ENCODE results near the gene RDH16. TPM values are rescaled to one million over a fixed set of nuclear protein-coding genes. Genes with fewer than 3 reads are reported as not detected.

The RDH16 gene
- total RNA-seq, 1 donor from 2014 or later = 0.44 TPM

DNA sequence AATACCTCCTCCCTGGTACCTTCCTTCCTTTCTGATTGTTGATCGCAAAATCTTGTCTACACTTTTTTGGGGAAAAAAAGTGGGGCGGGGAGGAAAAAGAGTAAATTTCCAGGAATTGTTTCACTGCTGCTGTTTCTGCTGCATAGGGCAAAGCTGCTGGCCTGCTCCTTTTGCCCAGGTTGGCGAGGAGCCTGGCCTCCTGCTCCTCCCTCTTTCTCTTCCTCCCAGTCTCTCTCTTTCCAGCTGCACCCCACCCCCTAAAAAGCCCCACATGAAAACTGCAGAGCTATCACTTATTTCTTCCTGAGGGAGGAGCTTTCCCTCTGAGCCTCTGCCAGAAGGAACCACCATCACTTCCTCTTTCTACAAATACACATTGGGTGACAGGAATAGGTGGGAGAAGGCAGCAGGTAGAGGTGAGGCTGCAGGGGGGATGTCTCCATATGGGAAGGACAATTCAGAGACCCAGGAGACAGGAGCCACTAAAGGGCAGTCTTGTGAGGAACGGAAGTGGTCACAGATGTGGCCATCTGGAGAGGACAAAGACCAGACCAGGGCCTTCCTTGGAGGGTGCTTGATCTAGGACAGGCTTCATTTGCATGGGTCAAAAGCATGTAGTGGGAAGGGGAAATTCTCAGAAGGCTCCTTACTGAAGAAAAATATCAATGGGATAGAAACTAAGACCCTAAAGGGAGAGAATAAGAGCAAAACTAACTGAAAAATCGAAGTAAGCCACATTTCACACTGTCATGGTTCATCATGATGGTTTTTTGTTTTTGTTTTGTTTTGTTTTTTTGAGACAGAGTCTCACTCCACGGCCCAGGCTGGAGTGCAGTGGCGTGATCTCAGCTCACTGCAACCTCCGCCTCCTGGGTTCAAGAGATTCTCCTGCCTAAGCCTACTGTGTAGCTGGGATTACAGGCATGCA lies 34.2 kb upstream of the RDH16 start:
- no peaks in the 10 kb centered on the region for H3K4me1 Mint-ChIP-seq
- no peak overlapping the region for H3K27ac Mint-ChIP-seq (ENCODE audit: unreplicated experiment)
- no peaks in the 10 kb centered on the region for H3K9me3 Mint-ChIP-seq
- TF ChIP-seq, protein P1, sequence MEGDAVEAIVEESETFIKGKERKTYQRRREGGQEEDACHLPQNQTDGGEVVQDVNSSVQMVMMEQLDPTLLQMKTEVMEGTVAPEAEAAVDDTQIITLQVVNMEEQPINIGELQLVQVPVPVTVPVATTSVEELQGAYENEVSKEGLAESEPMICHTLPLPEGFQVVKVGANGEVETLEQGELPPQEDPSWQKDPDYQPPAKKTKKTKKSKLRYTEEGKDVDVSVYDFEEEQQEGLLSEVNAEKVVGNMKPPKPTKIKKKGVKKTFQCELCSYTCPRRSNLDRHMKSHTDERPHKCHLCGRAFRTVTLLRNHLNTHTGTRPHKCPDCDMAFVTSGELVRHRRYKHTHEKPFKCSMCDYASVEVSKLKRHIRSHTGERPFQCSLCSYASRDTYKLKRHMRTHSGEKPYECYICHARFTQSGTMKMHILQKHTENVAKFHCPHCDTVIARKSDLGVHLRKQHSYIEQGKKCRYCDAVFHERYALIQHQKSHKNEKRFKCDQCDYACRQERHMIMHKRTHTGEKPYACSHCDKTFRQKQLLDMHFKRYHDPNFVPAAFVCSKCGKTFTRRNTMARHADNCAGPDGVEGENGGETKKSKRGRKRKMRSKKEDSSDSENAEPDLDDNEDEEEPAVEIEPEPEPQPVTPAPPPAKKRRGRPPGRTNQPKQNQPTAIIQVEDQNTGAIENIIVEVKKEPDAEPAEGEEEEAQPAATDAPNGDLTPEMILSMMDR (conservative IDR thresholded peaks at IDR 0.05) = no peak
- DNase-seq (ENCODE audit: low read depth, low spot score) = no peak
- H3K27me3 Mint-ChIP-seq (ENCODE audit: low read depth) = peaks cover 4% of the 10 kb centered on the region
- H3K36me3 Mint-ChIP-seq (ENCODE audit: low read depth) = peaks cover 4% of the 10 kb centered on the region
- H3K4me3 Mint-ChIP-seq = no peak overlapping the region

DNA sequence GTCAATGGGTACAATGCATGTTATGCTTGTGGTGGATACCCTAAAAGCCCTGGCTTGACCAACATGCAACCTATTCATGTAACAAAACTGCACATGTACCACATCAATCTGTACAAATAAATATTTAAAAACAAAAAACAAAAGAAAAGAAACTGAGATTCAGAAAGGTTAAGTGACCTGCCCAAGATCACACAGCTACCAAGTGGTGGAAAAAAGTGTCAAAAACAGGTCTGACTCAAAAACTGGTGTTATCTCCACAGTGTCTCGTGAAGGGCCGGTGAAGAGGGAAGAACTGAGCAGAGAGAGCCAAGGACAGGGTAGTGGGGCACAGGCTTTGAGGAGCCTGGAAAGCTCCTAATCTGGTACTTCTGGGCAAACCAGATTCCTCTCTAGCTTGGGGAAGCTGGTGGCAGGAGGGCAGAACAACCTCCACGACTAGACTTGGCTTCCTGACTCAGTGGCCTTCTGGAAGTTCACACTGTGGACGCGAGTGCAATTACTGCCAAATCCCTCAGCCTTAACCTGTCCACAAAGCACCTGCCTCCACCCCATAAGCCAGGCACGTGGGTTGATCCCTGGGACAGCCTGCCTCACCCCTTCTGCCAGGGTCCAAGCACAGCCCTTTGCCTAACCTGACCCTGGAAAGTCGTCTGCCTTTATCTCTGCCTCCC lies 33.4 kb upstream of the RDH16 start:
- no peaks in the 10 kb centered on the region for H3K9me3 Mint-ChIP-seq
- H3K4me1 Mint-ChIP-seq = no peaks in the 10 kb centered on the region
- H3K36me3 Mint-ChIP-seq (ENCODE audit: low read depth) = no peaks in the 10 kb centered on the region
- peaks cover 4% of the 10 kb centered on the region for H3K27me3 Mint-ChIP-seq (ENCODE audit: low read depth)
- TF ChIP-seq, protein P1 (conservative IDR thresholded peaks at IDR 0.05) = no peak
- DNase-seq (ENCODE audit: low read depth, low spot score) = no peak
- no peak overlapping the region for H3K27ac Mint-ChIP-seq (ENCODE audit: unreplicated experiment)
- no peak overlapping the region for H3K4me3 Mint-ChIP-seq

DNA sequence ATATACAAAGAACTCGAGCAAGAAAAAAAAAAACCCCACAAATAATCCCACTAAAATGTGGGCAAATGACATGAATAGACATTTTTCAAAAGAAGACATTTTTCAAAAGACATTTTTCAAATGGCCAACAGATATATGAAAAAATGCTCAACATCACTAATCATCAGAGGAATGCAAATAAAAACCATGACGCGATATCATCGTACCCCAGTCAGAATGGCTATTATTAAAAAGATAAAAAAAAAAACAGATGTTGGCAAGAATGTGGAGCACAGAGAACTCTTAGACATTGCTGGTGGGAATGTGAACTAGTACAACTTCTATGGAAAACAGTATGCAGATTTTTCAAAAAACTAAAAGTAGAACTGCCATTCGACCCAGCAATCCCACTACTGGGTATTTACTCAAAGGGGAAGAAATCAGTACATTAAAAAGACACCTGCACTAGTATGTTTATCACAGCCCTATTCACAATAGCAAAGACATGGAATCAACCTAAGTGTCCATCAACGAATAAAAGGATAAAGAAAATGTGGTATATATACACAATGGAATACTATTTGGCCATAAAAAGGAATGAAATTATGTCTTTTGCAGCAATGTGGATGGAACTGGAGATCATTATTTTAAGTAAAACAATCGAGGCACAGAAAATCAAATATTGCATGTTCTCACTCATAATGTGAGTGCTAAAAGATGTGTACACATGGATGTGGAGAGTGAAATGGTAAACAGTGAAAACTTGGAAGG lies 32.6 kb upstream of the RDH16 start:
- no peaks in the 10 kb centered on the region for H3K4me1 Mint-ChIP-seq
- no peak for DNase-seq (ENCODE audit: low read depth, low spot score)
- H3K27ac Mint-ChIP-seq (ENCODE audit: unreplicated experiment) = no peak overlapping the region
- H3K36me3 Mint-ChIP-seq (ENCODE audit: low read depth) = no peaks in the 10 kb centered on the region
- TF ChIP-seq, protein P1 (conservative IDR thresholded peaks at IDR 0.05) = no peak
- peaks cover 4% of the 10 kb centered on the region for H3K27me3 Mint-ChIP-seq (ENCODE audit: low read depth)
- no peak overlapping the region for H3K4me3 Mint-ChIP-seq
- H3K9me3 Mint-ChIP-seq = no peaks in the 10 kb centered on the region

DNA sequence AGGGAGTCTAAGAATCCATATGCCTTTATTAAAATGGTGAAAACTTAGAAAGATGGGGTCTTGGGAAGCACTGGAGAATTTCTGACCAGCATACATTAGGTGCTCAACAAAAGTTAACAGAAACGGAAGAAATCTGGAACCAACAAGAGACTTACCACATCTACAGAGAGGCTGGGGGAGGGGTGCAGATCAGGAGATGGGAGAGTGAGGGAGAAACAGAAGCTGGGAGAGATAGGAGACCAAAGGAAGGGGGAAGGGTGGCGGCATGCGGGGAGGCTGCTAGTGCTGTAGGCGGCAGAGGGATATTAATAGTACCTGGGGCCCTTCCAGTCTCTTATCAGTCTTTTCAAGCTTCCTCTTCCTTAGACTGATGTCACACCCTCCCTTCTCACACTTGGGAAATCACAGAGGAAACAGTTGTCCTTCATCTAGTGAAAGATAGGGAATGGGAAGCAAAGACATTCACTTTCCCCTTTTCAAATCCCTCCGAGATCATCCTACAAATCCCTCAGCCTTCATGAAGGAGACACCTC lies 30.9 kb upstream of the RDH16 start:
- Mint-ChIP-seq H3K27me3 (ENCODE audit: low read depth) (peaks cover 4% of the 10 kb centered on the region), H3K4me3 (no peak overlapping the region), H3K9me3 (no peaks in the 10 kb centered on the region), H3K27ac (ENCODE audit: unreplicated experiment) (no peak overlapping the region), H3K36me3 (ENCODE audit: low read depth) (no peaks in the 10 kb centered on the region), H3K4me1 (no peaks in the 10 kb centered on the region)
- no peak for DNase-seq (ENCODE audit: low read depth, low spot score)
- TF ChIP-seq, protein P1 (conservative IDR thresholded peaks at IDR 0.05) = no peak

DNA sequence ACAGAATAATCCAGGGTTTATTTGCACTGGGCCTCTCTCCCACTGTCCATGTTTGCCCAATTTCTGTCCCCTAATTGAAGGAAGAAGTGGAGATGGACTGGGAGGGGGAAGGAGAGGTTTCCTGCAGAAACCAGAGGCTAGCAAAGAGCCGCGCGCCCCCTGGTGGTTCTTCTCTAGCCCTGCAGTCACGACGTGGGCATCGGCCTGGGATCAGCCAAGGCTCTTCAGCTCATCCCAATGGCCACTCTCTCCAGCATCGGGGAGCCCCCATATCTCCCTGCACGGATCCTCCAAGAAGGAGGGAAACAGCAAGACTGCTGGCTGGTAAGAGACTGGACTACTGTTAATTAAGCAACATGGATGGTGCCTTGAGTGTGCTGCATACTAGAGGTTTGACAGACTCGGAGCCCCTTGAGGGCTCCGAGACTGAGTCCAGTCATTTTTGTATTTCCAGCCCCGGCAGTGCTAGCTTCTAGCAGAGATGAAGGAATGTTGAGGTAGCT lies 30.2 kb upstream of the RDH16 start:
- Mint-ChIP-seq H3K4me1 (no peaks in the 10 kb centered on the region), H3K27ac (ENCODE audit: unreplicated experiment) (peak overlapping the region; percentile 5), H3K4me3 (no peak overlapping the region), H3K9me3 (no peaks in the 10 kb centered on the region), H3K36me3 (ENCODE audit: low read depth) (no peaks in the 10 kb centered on the region), H3K27me3 (ENCODE audit: low read depth) (peaks cover 4% of the 10 kb centered on the region)
- DNase-seq (ENCODE audit: low read depth, low spot score) = peak; percentile 86
- TF ChIP-seq, protein P1 (conservative IDR thresholded peaks at IDR 0.05) = peak; percentile 95

All from neural crest cell (in vitro differentiated cells).